Spleen (tissue), 7 donors: ENCODE measurements around the gene IL13.

ENCODE experiments used
- POLR2A ChIP-seq, 3 donors: fragments of 450-650 bp; IDR thresholded peaks; one replicate each; pipeline ENCODE4 v1.5.1; 2017; ENCODE audit warnings: antibody characterized with exemption in 3 of 3, mild to moderate bottlenecking in 1 of 3
- TF ChIP-seq, protein P1 (sequence below), 11 experiments: fragments of 200-600 bp in 7 of 11; fragments of 450-650 bp in 4 of 11; sonication (generic) in 4 of 11; IDR thresholded peaks in 8 of 11; conservative IDR thresholded peaks in 3 of 11; 1 replicate in 7 of 11; 2 replicates in 4 of 11; pipeline versions ENCODE4 v1.4.0 to v1.8.0; 2016 to 2021; ENCODE audit warnings: antibody characterized with exemption in 11 of 11, inconsistent platforms in 4 of 11, mild to moderate bottlenecking in 1 of 11
- donor health status: DM: no; HTN: no; CAD: no; lungs with moderate emphysema.
- donor health status: DM: no; HTN: no; CAD: no.
- donor health status: DM: no; HTN: no; CAD: no.

DNA sequence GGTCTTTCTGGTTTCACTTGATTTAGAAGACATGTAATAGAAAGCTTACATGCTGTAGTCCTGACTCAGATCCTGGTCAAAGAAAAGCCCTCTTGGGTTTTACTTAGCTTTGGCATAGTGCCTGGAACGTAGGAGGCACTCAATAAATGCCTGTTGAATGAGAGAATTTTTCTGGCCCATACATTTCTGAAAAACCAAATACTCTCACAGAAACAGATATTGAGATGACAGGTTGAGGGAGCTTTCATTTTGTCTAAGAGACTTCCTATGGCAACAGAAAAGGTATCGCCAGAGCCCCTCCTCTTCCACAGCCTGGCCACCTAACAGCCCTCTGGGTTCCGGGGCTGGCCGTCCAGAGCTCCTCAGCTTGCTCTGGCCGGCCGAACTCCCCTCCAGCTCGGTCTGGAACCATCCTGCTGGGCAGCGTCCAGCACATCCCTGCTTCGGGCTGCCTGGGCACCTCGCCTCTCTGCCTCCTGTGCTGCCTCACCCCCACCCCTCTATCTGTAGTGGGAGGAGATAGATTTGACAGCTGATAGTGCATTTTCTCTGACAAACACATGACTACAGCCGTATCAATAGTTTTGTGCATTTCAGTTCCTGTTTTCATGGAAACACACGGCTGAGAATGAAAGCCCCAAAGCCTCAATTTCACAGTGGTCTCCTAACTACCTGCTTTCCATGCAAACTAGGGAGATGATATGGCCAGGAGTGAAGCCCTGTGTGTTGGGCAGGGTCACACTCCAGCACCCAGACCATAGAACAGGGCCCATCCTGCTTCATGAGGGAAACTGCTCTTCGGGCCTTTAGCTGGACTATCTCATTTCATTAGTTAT, 16.9 kb downstream of the IL13 start:
- TF ChIP-seq, protein P1, sequence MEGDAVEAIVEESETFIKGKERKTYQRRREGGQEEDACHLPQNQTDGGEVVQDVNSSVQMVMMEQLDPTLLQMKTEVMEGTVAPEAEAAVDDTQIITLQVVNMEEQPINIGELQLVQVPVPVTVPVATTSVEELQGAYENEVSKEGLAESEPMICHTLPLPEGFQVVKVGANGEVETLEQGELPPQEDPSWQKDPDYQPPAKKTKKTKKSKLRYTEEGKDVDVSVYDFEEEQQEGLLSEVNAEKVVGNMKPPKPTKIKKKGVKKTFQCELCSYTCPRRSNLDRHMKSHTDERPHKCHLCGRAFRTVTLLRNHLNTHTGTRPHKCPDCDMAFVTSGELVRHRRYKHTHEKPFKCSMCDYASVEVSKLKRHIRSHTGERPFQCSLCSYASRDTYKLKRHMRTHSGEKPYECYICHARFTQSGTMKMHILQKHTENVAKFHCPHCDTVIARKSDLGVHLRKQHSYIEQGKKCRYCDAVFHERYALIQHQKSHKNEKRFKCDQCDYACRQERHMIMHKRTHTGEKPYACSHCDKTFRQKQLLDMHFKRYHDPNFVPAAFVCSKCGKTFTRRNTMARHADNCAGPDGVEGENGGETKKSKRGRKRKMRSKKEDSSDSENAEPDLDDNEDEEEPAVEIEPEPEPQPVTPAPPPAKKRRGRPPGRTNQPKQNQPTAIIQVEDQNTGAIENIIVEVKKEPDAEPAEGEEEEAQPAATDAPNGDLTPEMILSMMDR (IDR thresholded peaks at IDR 0.05 in 8 of 11, conservative IDR thresholded peaks at IDR 0.05 in 3 of 11) = no peak
- TF ChIP-seq POLR2A (IDR thresholded peaks at IDR 0.05) = no peak
